OCI-LY3 (cell line): ENCODE measurements around the gene ARHGAP25.

Experiments used
- H2AFZ ChIP-seq: fragments of 200-600, 300-600 bp; shearing (Covaris generic); 2 replicates; pipeline ENCODE4 v1.6.0; 2014; ENCODE audit warnings: antibody characterized with exemption, low read depth, low read length
- H3K27ac ChIP-seq: fragments of 200-600, 300-600 bp; sonication (generic); 2 replicates; pipeline ENCODE4 v1.5.1; 2014; ENCODE audit warnings: mild to moderate bottlenecking, low read length, moderate library complexity, mixed read lengths
- H3K27me3 ChIP-seq: fragments of 200-600, 300-600 bp; sonication (generic); 2 replicates; pipeline ENCODE4 v1.6.1; 2014; ENCODE audit warnings: low read depth, low read length, mixed read lengths
- H3K36me3 ChIP-seq: fragments of 200-600, 300-600 bp; sonication (generic); replicated peaks from 2 replicates; pipeline ENCODE3; 2014; ENCODE audit warnings: low read depth, low read length, mixed read lengths
- H3K4me1 ChIP-seq: fragments of 300-600, 200-600 bp; sonication (generic); 2 replicates; pipeline ENCODE4 v1.6.1; 2014; ENCODE audit warnings: low read length, mixed read lengths
- H3K4me2 ChIP-seq: fragments of 200-600, 300-600 bp; sonication (generic); 2 replicates; pipeline ENCODE4 v1.6.1; 2014; ENCODE audit warnings: low read length, mixed read lengths
- H3K4me3 ChIP-seq: fragments of 300-600, 200-600 bp; sonication (generic); 2 replicates; pipeline ENCODE4 v1.5.1; 2014; ENCODE audit warnings: antibody characterized with exemption, mild to moderate bottlenecking, low read length, moderate library complexity
- H3K79me2 ChIP-seq: fragments of 300-600, 200-600 bp; shearing (Covaris generic); 2 replicates; pipeline ENCODE4 v1.6.1; 2014; ENCODE audit warnings: mild to moderate bottlenecking, low read length, mixed read lengths
- H3K9ac ChIP-seq: fragments of 300-600, 200-600 bp; shearing (Covaris generic); 2 replicates; pipeline ENCODE4 v1.6.0; 2014; ENCODE audit warnings: mild to moderate bottlenecking, low read length, moderate library complexity
- H3K9me3 ChIP-seq: fragments of 200-600, 300-600 bp; shearing (Covaris generic); 2 replicates; pipeline ENCODE4 v1.6.1; 2014; ENCODE audit warnings: low read length, mixed read lengths; ENCODE audit not compliant: insufficient read depth
- H4K20me1 ChIP-seq: fragments of 200-600, 300-600 bp; sonication (generic); 2 replicates; pipeline ENCODE4 v1.6.1; 2016; ENCODE audit warnings: low read length, mixed read lengths; ENCODE audit not compliant: insufficient read depth
- CTCF ChIP-seq: fragments of 200-600, 300-600 bp; sonication (generic); IDR thresholded peaks from 2 replicates; pipeline ENCODE4 v1.5.1; 2014; ENCODE audit warnings: antibody characterized with exemption, low read length, low read depth
- EZH2phosphoT487 ChIP-seq: fragments of 200-600 bp; shearing (Covaris generic); IDR thresholded peaks from 2 replicates; pipeline ENCODE4 v1.6.1; 2018; ENCODE audit warnings: antibody characterized with exemption, mixed run types, low read depth

The ARHGAP25 gene

GRCh38 chr2:68832233-68832869, 97.7 kb downstream of the ARHGAP25 start:
- H3K4me1 ChIP-seq = peaks cover 98% of the 10 kb centered on the region
- no peak overlapping the region for H2AFZ ChIP-seq
- no peak for TF ChIP-seq CTCF
- peaks cover 13% of the 10 kb centered on the region for H3K36me3 ChIP-seq
- H3K27me3 ChIP-seq = no peaks in the 10 kb centered on the region
- H3K9me3 ChIP-seq = no peaks in the 10 kb centered on the region
- peak overlapping the region; percentile 52 for H3K4me3 ChIP-seq
- H3K4me2 ChIP-seq = peak overlapping the region; percentile 75
- peaks cover 8% of the 10 kb centered on the region for H4K20me1 ChIP-seq
- peaks cover 47% of the 10 kb centered on the region for H3K79me2 ChIP-seq
- H3K9ac ChIP-seq = peak overlapping the region; percentile 80
- H3K27ac ChIP-seq = peak overlapping the region; percentile 98

GRCh38 chr2:68833162-68833561, 98.6 kb downstream of the ARHGAP25 start:
- H3K79me2 ChIP-seq = peaks cover 39% of the 10 kb centered on the region
- H3K9ac ChIP-seq = peak overlapping the region; percentile 80
- peaks cover 5% of the 10 kb centered on the region for H3K36me3 ChIP-seq
- peak overlapping the region; percentile 75 for H3K4me2 ChIP-seq
- H3K27ac ChIP-seq = peak overlapping the region; percentile 98
- peaks cover under 1% of the 10 kb centered on the region; the same call in 1 of the 2 replicates for H4K20me1 ChIP-seq
- H3K4me3 ChIP-seq = peak overlapping the region; percentile 52
- no peaks in the 10 kb centered on the region for H3K9me3 ChIP-seq
- H3K27me3 ChIP-seq = no peaks in the 10 kb centered on the region
- H3K4me1 ChIP-seq = peaks cover 97% of the 10 kb centered on the region
- H2AFZ ChIP-seq = no peak overlapping the region
- TF ChIP-seq EZH2phosphoT487 (no peak), CTCF (no peak)

- H3K27ac ChIP-seq = peak overlapping the region; percentile 98
- H3K79me2 ChIP-seq = peaks cover 26% of the 10 kb centered on the region
- H3K4me1 ChIP-seq = peaks cover 91% of the 10 kb centered on the region
- no peaks in the 10 kb centered on the region for H3K27me3 ChIP-seq
- peak overlapping the region; percentile 75 for H3K4me2 ChIP-seq
- peak overlapping the region; percentile 68 for H3K4me3 ChIP-seq
- H4K20me1 ChIP-seq = no peaks in the 10 kb centered on the region
- H3K9ac ChIP-seq = peak overlapping the region; percentile 98
- H3K9me3 ChIP-seq = peaks cover 7% of the 10 kb centered on the region; the same call in 1 of the 2 replicates
- H3K36me3 ChIP-seq = peaks cover 10% of the 10 kb centered on the region
- TF ChIP-seq CTCF (no peak), EZH2phosphoT487 (no peak)
- H2AFZ ChIP-seq = no peak overlapping the region
Measured at GRCh38 chr2:68834737-68835376, 100.2 kb downstream of the ARHGAP25 start.

- H3K27me3 ChIP-seq = no peaks in the 10 kb centered on the region
- peaks cover 83% of the 10 kb centered on the region for H3K4me1 ChIP-seq
- H3K9ac ChIP-seq = peak overlapping the region; percentile 98
- TF ChIP-seq EZH2phosphoT487 = no peak
- no peak for TF ChIP-seq CTCF
- no peak overlapping the region for H2AFZ ChIP-seq
- peak overlapping the region; percentile 68 for H3K4me3 ChIP-seq
- peak overlapping the region; percentile 75 for H3K4me2 ChIP-seq
- peaks cover 12% of the 10 kb centered on the region for H3K9me3 ChIP-seq
- H4K20me1 ChIP-seq = no peaks in the 10 kb centered on the region
- H3K27ac ChIP-seq = peak overlapping the region; percentile 98
- H3K36me3 ChIP-seq = peaks cover 15% of the 10 kb centered on the region
- H3K79me2 ChIP-seq = peaks cover 25% of the 10 kb centered on the region
Measured at GRCh38 chr2:68835621-68836020, 101.0 kb downstream of the ARHGAP25 start.
